H9 (cell line): Measurements from ENCODE around the gene TBC1D9B. TPM values are rescaled to one million over a fixed set of nuclear protein-coding genes. Genes with fewer than 3 reads are reported as not detected.

ENCODE experiments used
- DNase-seq: peaks from one replicate; pipeline ENCODE4 v3.0.0-alpha.2; 2017
- H2AFZ ChIP-seq: one replicate; pipeline ENCODE4 v1.6.1; 2013; ENCODE audit warnings: mild to moderate bottlenecking, low read length, control low read depth, moderate library complexity
- H2AK5ac ChIP-seq: 2 replicates; pipeline ENCODE4 v1.6.1; 2013; ENCODE audit warnings: low read length, control low read depth, mixed read lengths; ENCODE audit not compliant: insufficient read length
- H2BK120ac ChIP-seq: one replicate; pipeline ENCODE4 v1.6.1; 2013; ENCODE audit warnings: low read depth, mild to moderate bottlenecking, low read length, control low read depth, inconsistent platforms; ENCODE audit not compliant: poor library complexity, severe bottlenecking
- H2BK12ac ChIP-seq: 2 replicates; pipeline ENCODE4 v1.6.1; 2013; ENCODE audit warnings: low read length, control low read depth, mixed read lengths, low read depth; ENCODE audit not compliant: insufficient read length
- H2BK15ac ChIP-seq: 2 replicates; pipeline ENCODE4 v1.6.1; 2013; ENCODE audit warnings: low read depth, low read length, control low read depth
- H2BK20ac ChIP-seq: one replicate; pipeline ENCODE4 v1.6.1; 2013; ENCODE audit warnings: low read depth, mild to moderate bottlenecking, low read length, control low read depth, inconsistent platforms; ENCODE audit not compliant: poor library complexity, severe bottlenecking
- H2BK5ac ChIP-seq: 2 replicates; pipeline ENCODE4 v1.6.1; 2013; ENCODE audit warnings: low read length, control low read depth, mixed read lengths; ENCODE audit not compliant: insufficient read length
- H3K14ac ChIP-seq: 2 replicates; pipeline ENCODE4 v1.6.1; 2013; ENCODE audit warnings: low read length, control low read depth; ENCODE audit not compliant: insufficient read depth
- H3K18ac ChIP-seq: 2 replicates; pipeline ENCODE4 v1.6.1; 2013; ENCODE audit warnings: low read depth, mild to moderate bottlenecking, mixed read lengths, low read length, control low read depth; ENCODE audit not compliant: insufficient read length
- H3K23ac ChIP-seq: 2 replicates; pipeline ENCODE4 v1.6.1; 2013; ENCODE audit warnings: low read length, control low read depth, mixed read lengths, low read depth; ENCODE audit not compliant: insufficient read length
- H3K23me2 ChIP-seq: 2 replicates; pipeline ENCODE4 v1.6.1; 2013; ENCODE audit warnings: low read depth, mild to moderate bottlenecking, mixed read lengths, low read length, control low read depth; ENCODE audit not compliant: insufficient read length, poor library complexity, severe bottlenecking
- H3K27ac ChIP-seq: 2 replicates; pipeline ENCODE4 v1.5.1; 2013; ENCODE audit warnings: low read length, control low read depth, mixed read lengths, low read depth; ENCODE audit not compliant: insufficient read length
- H3K27me3 ChIP-seq: 2 replicates; pipeline ENCODE4 v1.6.1; 2013; ENCODE audit warnings: low read length, control low read depth, inconsistent platforms; ENCODE audit not compliant: insufficient read depth
- H3K4ac ChIP-seq: 2 replicates; pipeline ENCODE4 v1.6.1; 2013; ENCODE audit warnings: low read depth, mild to moderate bottlenecking, control low read depth, inconsistent platforms, low read length, moderate library complexity
- H3K4me1 ChIP-seq: 2 replicates; pipeline ENCODE4 v1.6.1; 2013; ENCODE audit warnings: low read length, control low read depth, inconsistent platforms; ENCODE audit not compliant: insufficient read depth
- H3K4me2 ChIP-seq: 2 replicates; pipeline ENCODE4 v1.6.1; 2013; ENCODE audit warnings: low read length, control low read depth, mixed read lengths; ENCODE audit not compliant: insufficient read length, insufficient read depth
- H3K56ac ChIP-seq: 2 replicates; pipeline ENCODE4 v1.6.1; 2013; ENCODE audit warnings: low read depth, mild to moderate bottlenecking, mixed read lengths, low read length, control low read depth; ENCODE audit not compliant: insufficient read length
- H3K79me1 ChIP-seq: 2 replicates; pipeline ENCODE4 v1.6.1; 2013; ENCODE audit warnings: low read depth, mild to moderate bottlenecking, moderate library complexity, low read length, control low read depth, inconsistent platforms; ENCODE audit not compliant: insufficient read depth, poor library complexity, severe bottlenecking
- H3K79me2 ChIP-seq: 2 replicates; pipeline ENCODE4 v1.6.1; 2013; ENCODE audit warnings: low read length, control low read depth, inconsistent platforms; ENCODE audit not compliant: insufficient read depth
- H3K9ac ChIP-seq: 2 replicates; pipeline ENCODE4 v1.6.1; 2013; ENCODE audit warnings: low read length, control low read depth, mixed read lengths; ENCODE audit not compliant: insufficient read length; ENCODE audit errors: extremely low read depth
- H3K9me3 ChIP-seq: one replicate; pipeline ENCODE4 v1.6.1; 2013; ENCODE audit warnings: low read depth, low read length, inconsistent platforms; ENCODE audit not compliant: control insufficient read depth
- H3T11ph ChIP-seq: one replicate; pipeline ENCODE4 v1.6.1; 2013; ENCODE audit warnings: mild to moderate bottlenecking, low read length, control low read depth, inconsistent platforms
- H4K20me1 ChIP-seq: one replicate; pipeline ENCODE4 v1.6.1; 2013; ENCODE audit not compliant: control insufficient read depth, insufficient read length, insufficient read depth
- H4K5ac ChIP-seq: 2 replicates; pipeline ENCODE4 v1.6.1; 2013; ENCODE audit warnings: low read depth, mild to moderate bottlenecking, mixed read lengths, low read length, control low read depth; ENCODE audit not compliant: insufficient read length
- H4K8ac ChIP-seq: replicated peaks from 2 replicates; pipeline ENCODE4 v1.6.1; 2013; ENCODE audit warnings: low read length, control low read depth, mixed read lengths, low read depth; ENCODE audit not compliant: insufficient read length
- H4K91ac ChIP-seq: 2 replicates; pipeline ENCODE4 v1.6.1; 2013; ENCODE audit warnings: low read depth, mild to moderate bottlenecking, moderate library complexity, mixed read lengths, low read length, control low read depth; ENCODE audit not compliant: insufficient read length
- H3K27ac Mint-ChIP-seq, 3 experiments: 2 replicates in 2 of 3; 3 replicates in 1 of 3; pipeline ENCODE4 v1.8.0; 2020 to 2021; ENCODE audit warnings: mixed read lengths in 3 of 3, mild to moderate bottlenecking in 1 of 3, moderate library complexity in 1 of 3
- H3K27me3 Mint-ChIP-seq: 2 replicates; pipeline ENCODE4 v1.8.0; 2021; ENCODE audit warnings: low read depth, mild to moderate bottlenecking, moderate library complexity, mixed read lengths
- H3K36me3 Mint-ChIP-seq, 3 experiments: 2 replicates in 2 of 3; 3 replicates in 1 of 3; pipeline ENCODE4 v1.8.0; 2020 to 2021; ENCODE audit warnings: low read depth in 3 of 3, mixed read lengths in 3 of 3; ENCODE audit not compliant: insufficient read depth in 1 of 3
- H3K4me1 Mint-ChIP-seq, 2 experiments: 2 replicates each; pipeline ENCODE4 v1.8.0; 2020; ENCODE audit warnings: mixed read lengths in 2 of 2
- H3K4me3 Mint-ChIP-seq, 2 experiments: 2 replicates in 1 of 2; 3 replicates in 1 of 2; pipeline ENCODE4 v1.8.0; 2020 to 2021; ENCODE audit warnings: mild to moderate bottlenecking in 2 of 2, mixed read lengths in 2 of 2, moderate library complexity in 1 of 2
- H3K9me3 Mint-ChIP-seq, 2 experiments: 2 replicates in 1 of 2; 3 replicates in 1 of 2; pipeline ENCODE4 v1.8.0; 2020; ENCODE audit warnings: mild to moderate bottlenecking in 2 of 2, mixed read lengths in 2 of 2, moderate library complexity in 1 of 2
- CTCF ChIP-seq: fragments of 200-600 bp; sonication (generic); conservative IDR thresholded peaks from 3 replicates; pipeline ENCODE4 v1.8.0; 2021; ENCODE audit warnings: antibody characterized with exemption, mild to moderate bottlenecking
- WGBS: extraction: QIAGEN DNeasy Blood & Tissue Kit; methylation state at CpG from one replicate; pipeline ENCODE4 v1.1.7; 2013; ENCODE audit warnings: missing lambda C conversion rate, low lambda C conversion rate, mixed read lengths; ENCODE audit not compliant: insufficient read length; ENCODE audit errors: extremely low coverage; 5-methylcytosine and 5-hydroxymethylcytosine counted together
- total RNA-seq: library from RNA; stranded (reverse); gene quantifications from 2 replicates; pipeline ENCODE4 v1.2.1, GENCODE V29; 2021

Gene TBC1D9B
- total RNA-seq, 1 experiment from 2014 or later, result 62.1 TPM

- Histone ChIP-seq H2BK15ac (no peak overlapping the region), H3K23me2 (no peaks in the 10 kb centered on the region), H3K27me3 (no peaks in the 10 kb centered on the region), H3K4me1 (no peaks in the 10 kb centered on the region), H2BK20ac (no peak overlapping the region), H3K9me3 (peaks cover 5% of the 10 kb centered on the region), H4K5ac (no peak overlapping the region), H2AFZ (no peak overlapping the region), H3T11ph (no peak overlapping the region), H3K56ac (no peak overlapping the region), H4K8ac (no peak overlapping the region), H3K23ac (no peak overlapping the region), H4K20me1 (no peaks in the 10 kb centered on the region), H3K18ac (no peak overlapping the region), H3K27ac (no peak overlapping the region), H4K91ac (no peak overlapping the region), H3K9ac (no peak overlapping the region), H2BK120ac (no peak overlapping the region), H3K79me2 (no peaks in the 10 kb centered on the region), H3K14ac (no peak overlapping the region), H2BK5ac (no peak overlapping the region), H3K4me2 (no peak overlapping the region), H2BK12ac (no peak overlapping the region), H2AK5ac (no peak overlapping the region), H3K4ac (no peak overlapping the region), H3K79me1 (no peaks in the 10 kb centered on the region)
- Mint-ChIP-seq H3K4me3 (no peak overlapping the region; a peak in 1 of 5 replicates), H3K36me3 (peaks cover 12 to 39% (median 38%) of the 10 kb centered on the region in 3 experiments), H3K27me3 (peaks cover 10% of the 10 kb centered on the region), H3K9me3 (no peaks in the 10 kb centered on the region), H3K4me1 (peaks cover 20 to 22% of the 10 kb centered on the region in 2 experiments), H3K27ac (no peak overlapping the region; a peak in 1 of 7 replicates)
- no CpG with 5 or more reads among the region's 9 CpGs for WGBS
- no peak for DNase-seq
- no peak for TF ChIP-seq CTCF
Observed at GRCh38 chr5:179862891-179863290, 44.8 kb downstream of the TBC1D9B start.
